WTC11 (cell line): ENCODE results near the gene MRGPRF.

ENCODE experiments used
- ARID4B ChIP-seq: sonication (generic); formaldehyde crosslinking; IDR thresholded peaks from 2 replicates; pipeline ENCODE4 v1.8.0; 2023; ENCODE audit warnings: missing genetic modification reagents, mild to moderate bottlenecking, borderline replicate concordance
- ATF3 ChIP-seq: sonication (generic); formaldehyde crosslinking; conservative IDR thresholded peaks from 2 replicates; pipeline ENCODE4 v1.8.1; 2022; ENCODE audit warnings: mild to moderate bottlenecking, missing genetic modification reagents
- ATF6 ChIP-seq: sonication (generic); formaldehyde crosslinking; IDR thresholded peaks from 2 replicates; pipeline ENCODE4 v1.8.1; 2023; ENCODE audit warnings: mild to moderate bottlenecking, missing genetic modification reagents
- CTCF ChIP-seq: fragments of 200-600 bp; IDR thresholded peaks from 2 replicates; pipeline ENCODE4 v1.8.0; 2022; ENCODE audit warnings: antibody characterized with exemption
- ERG ChIP-seq: fragments of 250-450 bp; sonication (Bioruptor Pico); IDR thresholded peaks from 2 replicates; pipeline ENCODE4 v1.8.0; 2021; ENCODE audit warnings: mild to moderate bottlenecking
- FOXJ3 ChIP-seq: sonication (generic); formaldehyde crosslinking; IDR thresholded peaks from 2 replicates; pipeline ENCODE4 v1.9.0; 2021; ENCODE audit warnings: missing genetic modification reagents, mild to moderate bottlenecking, borderline replicate concordance
- FOXK1 ChIP-seq: sonication (generic); formaldehyde crosslinking; IDR thresholded peaks from 2 replicates; pipeline ENCODE4 v1.8.0; 2022; ENCODE audit warnings: mild to moderate bottlenecking, moderate library complexity, missing genetic modification reagents
- GABPB1 ChIP-seq: sonication (generic); formaldehyde crosslinking; IDR thresholded peaks from 2 replicates; pipeline ENCODE4 v1.8.1; 2023; ENCODE audit warnings: mild to moderate bottlenecking, missing genetic modification reagents
- NR2C2 ChIP-seq: sonication (generic); formaldehyde crosslinking; IDR thresholded peaks from 2 replicates; pipeline ENCODE4 v1.8.0; 2022; ENCODE audit warnings: mild to moderate bottlenecking, missing genetic modification reagents
- PRRX2 ChIP-seq: fragments of 250-450 bp; sonication (Bioruptor Pico); IDR thresholded peaks from 2 replicates; pipeline ENCODE4 v1.8.0; 2021; ENCODE audit warnings: mild to moderate bottlenecking
- SMAD3 ChIP-seq: sonication (generic); formaldehyde crosslinking; IDR thresholded peaks from 2 replicates; pipeline ENCODE4 v1.8.0; 2022; ENCODE audit warnings: missing genetic modification reagents, mild to moderate bottlenecking, borderline replicate concordance
- ZNF396 ChIP-seq: fragments of 250-450 bp; sonication (Bioruptor Pico); IDR thresholded peaks from 2 replicates; pipeline ENCODE4 v1.8.0; 2021; ENCODE audit warnings: mild to moderate bottlenecking, moderate library complexity, borderline replicate concordance

- TF ChIP-seq CTCF (no peak), NR2C2 (CRISPR knock-in tag) (no peak), SMAD3 (no peak), ZNF396 (CRISPR knock-in tag) (no peak), FOXK1 (CRISPR knock-in tag) (no peak), ERG (CRISPR knock-in tag) (no peak), GABPB1 (no peak), ATF6 (CRISPR knock-in tag) (no peak), ATF3 (CRISPR knock-in tag) (no peak), ARID4B (CRISPR knock-in tag) (no peak), PRRX2 (CRISPR knock-in tag) (no peak), FOXJ3 (no peak)
Observed at GRCh38 chr11:69055212-69055586, 42.2 kb upstream of the MRGPRF start.
